K562 (cell line): Measurements from ENCODE around the gene FGD6.

Experiments used
- ATF7 ChIP-seq: fragments of 450-650 bp; IDR thresholded peaks from 2 replicates; pipeline ENCODE4 v1.7.1; 2014; ENCODE audit warnings: mild to moderate bottlenecking, moderate library complexity
- EGR1 ChIP-seq: fragments of 450-650 bp; conservative IDR thresholded peaks from 2 replicates; pipeline ENCODE4 v1.6.1; 2017; ENCODE audit warnings: mild to moderate bottlenecking
- JUNB ChIP-seq: fragments of 450-650 bp; formaldehyde crosslinking; conservative IDR thresholded peaks from 2 replicates; pipeline ENCODE4 v1.4.0; 2020; ENCODE audit warnings: mild to moderate bottlenecking
- POLR2A ChIP-seq: fragments of 450-650 bp; conservative IDR thresholded peaks from 2 replicates; pipeline ENCODE4 v1.6.1; 2016
- RAD21 ChIP-seq, 2 experiments: fragments of 250-450 bp in 1 of 2; fragments of 450-650 bp in 1 of 2; sonication (Bioruptor Pico) in 1 of 2; formaldehyde crosslinking in 1 of 2; IDR thresholded peaks in 1 of 2; conservative IDR thresholded peaks in 1 of 2; 2 replicates each; pipeline versions ENCODE4 v1.4.0 to v1.8.0; 2020 to 2022; ENCODE audit warnings: mild to moderate bottlenecking in 2 of 2, moderate library complexity in 1 of 2
- SMC3 ChIP-seq: conservative IDR thresholded peaks from 2 replicates; pipeline ENCODE4 v1.6.1; 2011; ENCODE audit warnings: low read depth, low read length, improper control_type of control experiment; ENCODE audit not compliant: insufficient read depth
- ZNF586 ChIP-seq: fragments of 450-650 bp; formaldehyde crosslinking; conservative IDR thresholded peaks from 2 replicates; pipeline ENCODE4 v1.4.0; 2020; ENCODE audit warnings: mild to moderate bottlenecking, moderate library complexity
- TF ChIP-seq, protein P1 (sequence below), 3 experiments: IDR thresholded peaks in 2 of 3; conservative IDR thresholded peaks in 1 of 3; 2 replicates each; pipeline ENCODE4 v1.5.1; 2011 to 2012; ENCODE audit warnings: low read length in 3 of 3, mild to moderate bottlenecking in 3 of 3, control low read depth in 2 of 3, improper control_type of control experiment in 1 of 3, inconsistent platforms in 1 of 3, low read depth in 1 of 3, mixed read lengths in 1 of 3, moderate library complexity in 1 of 3; ENCODE audit not compliant: insufficient read depth in 2 of 3
- TF ChIP-seq, protein P2 (sequence below): fragments of 200-800 bp; sonication (Bioruptor generic); IDR thresholded peaks from 2 replicates; pipeline ENCODE4 v1.6.1; 2017; ENCODE audit warnings: missing genetic modification characterization, missing compliant biosample characterization

DNA sequence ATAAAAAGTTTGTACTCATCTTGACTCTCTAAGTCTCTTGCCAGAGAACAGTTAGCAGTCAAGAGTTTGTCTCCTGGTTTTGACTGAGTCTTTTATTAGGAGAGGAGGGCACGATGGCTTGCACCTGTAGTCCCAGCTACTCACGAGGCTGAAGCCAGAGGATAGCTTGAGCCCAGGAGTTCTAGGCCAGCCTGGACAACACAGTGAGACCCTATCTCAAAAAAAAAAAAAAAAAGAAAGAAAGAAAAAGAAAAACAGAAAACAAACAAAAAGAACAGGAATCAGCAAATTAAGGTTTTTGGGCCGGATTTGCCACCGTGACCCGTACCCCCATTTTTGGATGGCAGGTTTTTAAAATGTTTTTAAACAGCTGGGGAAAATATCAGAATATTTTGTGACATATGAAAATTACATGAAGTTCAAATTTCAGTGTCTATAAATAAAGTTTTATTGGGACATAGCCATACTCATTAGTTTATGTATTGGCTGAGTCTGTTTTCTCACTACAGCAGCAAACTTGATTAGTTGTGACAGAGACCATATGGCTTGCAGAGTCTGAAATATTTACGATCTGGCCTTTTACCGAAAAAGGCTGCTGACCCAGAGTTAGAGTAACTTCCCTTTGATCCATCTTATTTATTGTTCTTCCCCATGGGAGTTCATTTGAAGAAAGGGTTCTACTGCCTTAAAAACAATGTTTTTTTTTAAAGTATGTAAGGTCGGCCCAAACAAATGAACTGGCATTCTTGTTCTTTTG, 31.5 kb upstream of the FGD6 start:
- TF ChIP-seq JUNB (CRISPR knock-in tag), result no peak
- no peak for TF ChIP-seq ATF7
- no peak for TF ChIP-seq ZNF586 (CRISPR knock-in tag)
- TF ChIP-seq POLR2A, result no peak
- TF ChIP-seq, protein P1, sequence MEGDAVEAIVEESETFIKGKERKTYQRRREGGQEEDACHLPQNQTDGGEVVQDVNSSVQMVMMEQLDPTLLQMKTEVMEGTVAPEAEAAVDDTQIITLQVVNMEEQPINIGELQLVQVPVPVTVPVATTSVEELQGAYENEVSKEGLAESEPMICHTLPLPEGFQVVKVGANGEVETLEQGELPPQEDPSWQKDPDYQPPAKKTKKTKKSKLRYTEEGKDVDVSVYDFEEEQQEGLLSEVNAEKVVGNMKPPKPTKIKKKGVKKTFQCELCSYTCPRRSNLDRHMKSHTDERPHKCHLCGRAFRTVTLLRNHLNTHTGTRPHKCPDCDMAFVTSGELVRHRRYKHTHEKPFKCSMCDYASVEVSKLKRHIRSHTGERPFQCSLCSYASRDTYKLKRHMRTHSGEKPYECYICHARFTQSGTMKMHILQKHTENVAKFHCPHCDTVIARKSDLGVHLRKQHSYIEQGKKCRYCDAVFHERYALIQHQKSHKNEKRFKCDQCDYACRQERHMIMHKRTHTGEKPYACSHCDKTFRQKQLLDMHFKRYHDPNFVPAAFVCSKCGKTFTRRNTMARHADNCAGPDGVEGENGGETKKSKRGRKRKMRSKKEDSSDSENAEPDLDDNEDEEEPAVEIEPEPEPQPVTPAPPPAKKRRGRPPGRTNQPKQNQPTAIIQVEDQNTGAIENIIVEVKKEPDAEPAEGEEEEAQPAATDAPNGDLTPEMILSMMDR (IDR thresholded peaks at IDR 0.05 in 2 of 3, conservative IDR thresholded peaks at IDR 0.05 in 1 of 3; ENCODE audit: insufficient read depth in 2 of 3, low read depth in 1 of 3, low read length in 3 of 3), result no peak
- TF ChIP-seq EGR1, result no peak
- TF ChIP-seq, protein P2, sequence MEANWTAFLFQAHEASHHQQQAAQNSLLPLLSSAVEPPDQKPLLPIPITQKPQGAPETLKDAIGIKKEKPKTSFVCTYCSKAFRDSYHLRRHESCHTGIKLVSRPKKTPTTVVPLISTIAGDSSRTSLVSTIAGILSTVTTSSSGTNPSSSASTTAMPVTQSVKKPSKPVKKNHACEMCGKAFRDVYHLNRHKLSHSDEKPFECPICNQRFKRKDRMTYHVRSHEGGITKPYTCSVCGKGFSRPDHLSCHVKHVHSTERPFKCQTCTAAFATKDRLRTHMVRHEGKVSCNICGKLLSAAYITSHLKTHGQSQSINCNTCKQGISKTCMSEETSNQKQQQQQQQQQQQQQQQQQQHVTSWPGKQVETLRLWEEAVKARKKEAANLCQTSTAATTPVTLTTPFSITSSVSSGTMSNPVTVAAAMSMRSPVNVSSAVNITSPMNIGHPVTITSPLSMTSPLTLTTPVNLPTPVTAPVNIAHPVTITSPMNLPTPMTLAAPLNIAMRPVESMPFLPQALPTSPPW (CRISPR knock-in tag), result no peak
- no peak for TF ChIP-seq RAD21 (CRISPR knock-in tag; conservative IDR thresholded peaks at IDR 0.05 in 1 of 2, IDR thresholded peaks at IDR 0.05 in 1 of 2)
- no peak for TF ChIP-seq SMC3
